Naive thymus-derived CD8-positive, alpha-beta T cell (primary cell): ENCODE data around the gene AQP4. TPM values are rescaled to one million over a fixed set of nuclear protein-coding genes. Genes with fewer than 3 reads are reported as not detected.

Experiments
- ATAC-seq, 2 donors: fragments of 150-1000 bp; cut with Tn5 transposase in 1 of 2; sonication (Bioruptor Pico), chemical (Tn5 transposase) in 1 of 2; 1 replicate in 1 of 2; 2 replicates in 1 of 2; pipeline ENCODE4 v1.10.0; 2021; ENCODE audit warnings: mild to moderate bottlenecking in 2 of 2, moderate library complexity in 2 of 2
- POLR2A ChIA-PET: fragments of 350-600 bp; sonication (Branson Sonifier 250); formaldehyde crosslinking; loops from one replicate; lab custom pipeline; 2021; ENCODE audit warnings: antibody characterized with exemption; lab: Charles Lee
- DNase-seq, 10 donors: peaks; one replicate each; pipeline versions ENCODE4 v3.0.0 to v3.0.0-alpha.2; 2020 to 2022
- H3K27ac Mint-ChIP-seq, 10 donors: one replicate each; pipeline ENCODE4 v1.8.0; 2020 to 2022; ENCODE audit warnings: mild to moderate bottlenecking in 10 of 10, mixed read lengths in 10 of 10, moderate library complexity in 4 of 10, inconsistent platforms in 1 of 10
- H3K27me3 Mint-ChIP-seq, 5 donors: one replicate each; pipeline ENCODE4 v1.8.0; 2021 to 2022; ENCODE audit warnings: mixed read lengths in 5 of 5
- H3K36me3 Mint-ChIP-seq, 3 donors: one replicate each; pipeline ENCODE4 v1.8.0; 2020 to 2022; ENCODE audit warnings: mixed read lengths in 3 of 3, mild to moderate bottlenecking in 2 of 3, inconsistent platforms in 1 of 3
- H3K4me1 Mint-ChIP-seq, 4 donors: one replicate each; pipeline ENCODE4 v1.8.0; 2021 to 2022; ENCODE audit warnings: mixed read lengths in 4 of 4
- H3K4me3 Mint-ChIP-seq, 10 donors: one replicate each; pipeline ENCODE4 v1.8.0; 2020 to 2022; ENCODE audit warnings: mild to moderate bottlenecking in 10 of 10, mixed read lengths in 10 of 10, moderate library complexity in 6 of 10, inconsistent platforms in 1 of 10
- H3K9me3 Mint-ChIP-seq, 9 donors: one replicate each; pipeline ENCODE4 v1.8.0; 2020 to 2022; ENCODE audit warnings: mixed read lengths in 9 of 9, mild to moderate bottlenecking in 3 of 9, inconsistent platforms in 1 of 9, moderate library complexity in 1 of 9
- polyA plus RNA-seq, 3 donors: library from polyadenylated mRNA; unstranded; fragments of 300-500 nt; fragmentation: Illumina TruSeq; gene quantifications; one replicate each; pipeline ENCODE4 v1.2.3, GENCODE V29; 2021
- total RNA-seq, 8 experiments: library from RNA in 2 of 8; stranded (reverse) in 2 of 8; gene quantifications; one replicate each; pipeline ENCODE4 v1.2.3 and lab custom pipeline; 2021 to 2026

Gene AQP4
- not detected for total RNA-seq
- not detected for polyA plus RNA-seq
- total RNA-seq (lab: John Stamatoyannopoulos, UW): 0 reads per million in 6 experiments

- Mint-ChIP-seq H3K36me3 (no peaks in the 10 kb centered on the region), H3K4me3 (no peak within 1 kb of the TSS), H3K27me3 (peaks cover 12 to 46% (median 16%) of the 10 kb centered on the region in 5 donors), H3K9me3 (peaks cover 0 to 2% (median 0%) of the 10 kb centered on the region in 9 donors), H3K4me1 (no peaks in the 10 kb centered on the region), H3K27ac (no peak within 1 kb of the TSS)
- POLR2A ChIA-PET: no interaction called here
- DNase-seq (no peak), ATAC-seq (no peak)
Measured at GRCh38 chr18:26865557-26865956, at the start of gene AQP4. TSS of gene AQP4 (minus strand) at chr18:26865707. CDS start at chr18:26865689, 18 bp downstream.

- POLR2A ChIA-PET: no interaction called here
- Mint-ChIP-seq H3K4me1 (no peaks in the 10 kb centered on the region), H3K4me3 (no peak overlapping the region), H3K27me3 (peaks cover 0 to 9% (median 0%) of the 10 kb centered on the region in 5 donors), H3K9me3 (peaks cover 0 to 17% (median 4%) of the 10 kb centered on the region in 9 donors), H3K27ac (no peak overlapping the region), H3K36me3 (no peaks in the 10 kb centered on the region)
- DNase-seq: no peak
- no peak for ATAC-seq
Measured at GRCh38 chr18:26911840-26912239, 46.3 kb upstream of the AQP4 start.

GRCh38 chr18:26909599-26910290 lies 44.2 kb upstream of the AQP4 start:
- H3K36me3 Mint-ChIP-seq: no peaks in the 10 kb centered on the region
- ATAC-seq (no peak), DNase-seq (no peak)
- H3K4me3 Mint-ChIP-seq: no peak overlapping the region
- no peak overlapping the region for H3K27ac Mint-ChIP-seq
- H3K9me3 Mint-ChIP-seq: peaks cover 2 to 21% (median 5%) of the 10 kb centered on the region in 9 donors
- POLR2A ChIA-PET: no interaction called here
- no peaks in the 10 kb centered on the region for H3K4me1 Mint-ChIP-seq
- peaks cover 0 to 11% (median 0%) of the 10 kb centered on the region in 5 donors for H3K27me3 Mint-ChIP-seq

GRCh38 chr18:26908906-26909305 lies 43.4 kb upstream of the AQP4 start:
- Mint-ChIP-seq H3K27me3 (peaks cover 0 to 11% (median 0%) of the 10 kb centered on the region in 5 donors), H3K36me3 (no peaks in the 10 kb centered on the region), H3K9me3 (peaks cover 3 to 30% (median 6%) of the 10 kb centered on the region in 9 donors), H3K27ac (no peak overlapping the region), H3K4me1 (no peaks in the 10 kb centered on the region), H3K4me3 (no peak overlapping the region)
- POLR2A ChIA-PET: no interaction called here
- ATAC-seq (no peak), DNase-seq (no peak)

- ATAC-seq (no peak), DNase-seq (no peak)
- POLR2A ChIA-PET: no interaction called here
- H3K27ac Mint-ChIP-seq: no peak overlapping the region
- no peaks in the 10 kb centered on the region for H3K4me1 Mint-ChIP-seq
- peaks cover 0 to 12% (median 2%) of the 10 kb centered on the region in 5 donors for H3K27me3 Mint-ChIP-seq
- H3K4me3 Mint-ChIP-seq: no peak overlapping the region
- peaks cover 4 to 40% (median 12%) of the 10 kb centered on the region in 9 donors for H3K9me3 Mint-ChIP-seq
- H3K36me3 Mint-ChIP-seq: no peaks in the 10 kb centered on the region
Measured at GRCh38 chr18:26902291-26902690, 36.8 kb upstream of the AQP4 start.

GRCh38 chr18:26901020-26901419 lies 35.5 kb upstream of the AQP4 start:
- Mint-ChIP-seq H3K4me1 (no peaks in the 10 kb centered on the region), H3K27me3 (peaks cover 0 to 6% (median 2%) of the 10 kb centered on the region in 5 donors), H3K4me3 (no peak overlapping the region), H3K27ac (no peak overlapping the region), H3K9me3 (peaks cover 0 to 33% (median 10%) of the 10 kb centered on the region in 9 donors), H3K36me3 (no peaks in the 10 kb centered on the region)
- no peak for ATAC-seq
- DNase-seq: no peak
- POLR2A ChIA-PET: no interaction called here

- no peak for ATAC-seq
- Mint-ChIP-seq H3K4me1 (no peaks in the 10 kb centered on the region), H3K27me3 (no peaks in the 10 kb centered on the region), H3K27ac (no peak overlapping the region), H3K36me3 (no peaks in the 10 kb centered on the region), H3K9me3 (peaks cover 0 to 2% (median 0%) of the 10 kb centered on the region in 9 donors), H3K4me3 (no peak overlapping the region)
- DNase-seq: no peak
- POLR2A ChIA-PET: no interaction called here
Measured at GRCh38 chr18:26894426-26894825, 28.9 kb upstream of the AQP4 start.

GRCh38 chr18:26893996-26894395 lies 28.5 kb upstream of the AQP4 start:
- no peak for DNase-seq
- Mint-ChIP-seq H3K4me3 (no peak overlapping the region), H3K4me1 (no peaks in the 10 kb centered on the region), H3K9me3 (peaks cover 0 to 3% (median 0%) of the 10 kb centered on the region in 9 donors), H3K27ac (no peak overlapping the region), H3K27me3 (no peaks in the 10 kb centered on the region), H3K36me3 (no peaks in the 10 kb centered on the region)
- ATAC-seq: no peak
- POLR2A ChIA-PET: no interaction called here

- Mint-ChIP-seq H3K27ac (no peak overlapping the region), H3K4me3 (no peak overlapping the region), H3K36me3 (no peaks in the 10 kb centered on the region), H3K4me1 (no peaks in the 10 kb centered on the region), H3K27me3 (peaks cover 0 to 10% (median 2%) of the 10 kb centered on the region in 5 donors), H3K9me3 (peaks cover 0 to 3% (median 0%) of the 10 kb centered on the region in 9 donors)
- POLR2A ChIA-PET: no interaction called here
- no peak for DNase-seq
- no peak for ATAC-seq
Measured at GRCh38 chr18:26888259-26888658, 22.8 kb upstream of the AQP4 start.

- Mint-ChIP-seq H3K36me3 (no peaks in the 10 kb centered on the region), H3K9me3 (peaks cover 0 to 24% (median 2%) of the 10 kb centered on the region in 9 donors), H3K27ac (no peak overlapping the region), H3K27me3 (peaks cover 0 to under 1% (median 0%) of the 10 kb centered on the region in 5 donors), H3K4me3 (no peak overlapping the region), H3K4me1 (no peaks in the 10 kb centered on the region)
- DNase-seq (no peak), ATAC-seq (no peak)
- POLR2A ChIA-PET: no interaction called here
Measured at GRCh38 chr18:26875040-26875654, 9.6 kb upstream of the AQP4 start.

GRCh38 chr18:26874283-26874682 lies 8.8 kb upstream of the AQP4 start:
- Mint-ChIP-seq H3K27ac (no peak overlapping the region), H3K4me1 (no peaks in the 10 kb centered on the region), H3K4me3 (no peak overlapping the region), H3K9me3 (peaks cover 0 to 24% (median 4%) of the 10 kb centered on the region in 9 donors), H3K27me3 (peaks cover 0 to 1% (median 0%) of the 10 kb centered on the region in 5 donors), H3K36me3 (no peaks in the 10 kb centered on the region)
- ATAC-seq: no peak
- POLR2A ChIA-PET: no interaction called here
- no peak for DNase-seq

- DNase-seq (no peak), ATAC-seq (no peak)
- POLR2A ChIA-PET: no interaction called here
- Mint-ChIP-seq H3K9me3 (peaks cover 0 to 9% (median 2%) of the 10 kb centered on the region in 9 donors), H3K27ac (no peak overlapping the region), H3K36me3 (no peaks in the 10 kb centered on the region), H3K4me1 (no peaks in the 10 kb centered on the region), H3K4me3 (no peak overlapping the region), H3K27me3 (peaks cover 3 to 18% (median 6%) of the 10 kb centered on the region in 5 donors)
Measured at GRCh38 chr18:26869640-26870039, 4.1 kb upstream of the AQP4 start.

- Mint-ChIP-seq H3K4me1 (no peaks in the 10 kb centered on the region), H3K9me3 (peaks cover 0 to 9% (median 2%) of the 10 kb centered on the region in 9 donors), H3K4me3 (no peak overlapping the region), H3K36me3 (no peaks in the 10 kb centered on the region), H3K27me3 (peaks cover 8 to 23% (median 11%) of the 10 kb centered on the region in 5 donors), H3K27ac (no peak overlapping the region)
- POLR2A ChIA-PET: no interaction called here
- ATAC-seq (no peak), DNase-seq (no peak)
Measured at GRCh38 chr18:26868968-26869586, 3.6 kb upstream of the AQP4 start.
